Stimulated activated CD8-positive, alpha-beta memory T cell treated with anti-CD3 and anti-CD28 coated beads, Interleukin-2, amount 100 ng/mL, for 48 hours (primary cell): ENCODE data around the gene ATG4D.
A peak's percentile ranks its signal among the peaks of the same experiment; 100 is the strongest.
"Not testable (repeated sequence)": the region's sequence is repeated elsewhere in the genome, so short reads cannot be mapped to it uniquely, and the experiment has no call there.

ENCODE experiments used
- DNase-seq, 2 donors: peaks; one replicate each; pipeline ENCODE4 v3.0.0-alpha.2; 2020; ENCODE audit warnings: low read depth in 2 of 2

Gene ATG4D

DNA sequence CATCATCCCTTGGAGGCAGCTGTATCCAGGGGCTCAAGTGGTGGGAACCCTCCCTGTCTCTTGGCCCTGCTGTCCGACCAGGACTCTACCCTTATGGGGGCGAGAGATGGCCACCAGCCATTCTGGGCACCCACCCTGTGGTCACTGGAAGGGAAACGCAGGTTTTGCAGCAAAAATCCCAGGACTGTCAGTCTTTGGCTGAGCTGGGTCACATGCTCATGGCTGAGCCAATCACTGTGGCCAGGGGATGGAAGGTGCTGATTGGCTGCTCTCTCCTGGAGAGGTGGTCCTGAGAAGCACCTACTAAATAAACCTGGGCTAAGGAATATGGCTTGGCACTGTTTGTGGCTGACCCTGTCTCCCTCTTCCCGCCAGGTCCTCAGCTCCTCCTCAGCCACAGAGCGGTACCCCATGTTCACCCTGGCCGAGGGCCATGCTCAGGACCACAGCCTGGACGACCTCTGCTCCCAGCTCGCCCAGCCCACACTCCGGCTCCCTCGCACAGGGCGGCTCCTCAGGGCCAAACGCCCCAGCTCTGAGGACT is 8.9 kb downstream of the ATG4D start:
- DNase-seq: no peak

DNA sequence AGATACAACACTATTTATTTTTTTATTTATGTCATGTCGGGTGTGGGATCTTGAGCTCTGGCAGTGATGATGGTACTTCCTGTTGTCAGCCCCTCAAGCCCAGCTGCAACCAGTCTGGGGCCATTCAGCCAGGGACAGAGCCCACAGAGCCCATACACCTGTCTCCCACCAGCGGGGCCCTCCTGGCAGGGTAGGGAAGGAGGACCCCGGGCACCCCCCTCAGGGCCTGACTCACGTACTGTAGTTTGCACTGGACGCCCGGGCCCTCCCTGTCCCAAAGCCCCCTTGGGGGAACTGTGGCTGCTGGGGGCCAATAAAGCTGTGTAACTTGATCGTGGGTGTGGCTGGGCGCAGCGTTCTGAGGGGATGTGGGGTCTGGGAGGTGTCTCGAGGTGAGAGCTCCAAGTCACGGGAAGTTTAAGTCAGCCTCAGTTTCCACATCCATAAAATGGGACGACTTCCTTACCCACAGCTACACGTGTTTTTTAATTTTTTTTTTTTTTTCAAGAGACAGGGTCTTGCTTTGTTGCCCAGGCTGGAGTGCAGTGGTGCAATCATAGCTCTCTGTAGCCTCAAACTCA is 9.5 kb downstream of the ATG4D start:
- DNase-seq: no peak

DNA sequence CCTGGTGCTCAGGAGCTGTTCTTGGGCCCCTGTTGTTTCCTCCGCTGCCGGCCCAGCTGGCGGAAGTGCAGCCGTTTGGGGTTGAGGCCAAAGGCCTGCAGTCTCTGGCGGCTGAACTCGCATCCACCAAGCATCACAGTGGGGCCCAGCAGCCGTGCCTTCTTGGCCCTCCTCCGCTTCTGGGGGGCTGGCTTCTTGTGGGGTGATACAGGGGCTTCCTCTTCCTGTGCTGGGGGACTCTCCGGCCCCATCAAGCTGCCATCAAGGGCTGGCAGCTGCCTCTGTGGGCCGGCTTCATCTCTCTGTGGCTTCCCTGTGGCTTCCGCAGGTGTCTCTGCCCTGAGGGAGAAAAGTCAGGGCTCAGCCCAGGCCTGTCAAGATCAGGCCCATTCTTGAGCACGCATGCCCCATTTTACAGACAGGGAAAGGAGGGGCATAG is 10.3 kb downstream of the ATG4D start:
- no peak for DNase-seq

DNA sequence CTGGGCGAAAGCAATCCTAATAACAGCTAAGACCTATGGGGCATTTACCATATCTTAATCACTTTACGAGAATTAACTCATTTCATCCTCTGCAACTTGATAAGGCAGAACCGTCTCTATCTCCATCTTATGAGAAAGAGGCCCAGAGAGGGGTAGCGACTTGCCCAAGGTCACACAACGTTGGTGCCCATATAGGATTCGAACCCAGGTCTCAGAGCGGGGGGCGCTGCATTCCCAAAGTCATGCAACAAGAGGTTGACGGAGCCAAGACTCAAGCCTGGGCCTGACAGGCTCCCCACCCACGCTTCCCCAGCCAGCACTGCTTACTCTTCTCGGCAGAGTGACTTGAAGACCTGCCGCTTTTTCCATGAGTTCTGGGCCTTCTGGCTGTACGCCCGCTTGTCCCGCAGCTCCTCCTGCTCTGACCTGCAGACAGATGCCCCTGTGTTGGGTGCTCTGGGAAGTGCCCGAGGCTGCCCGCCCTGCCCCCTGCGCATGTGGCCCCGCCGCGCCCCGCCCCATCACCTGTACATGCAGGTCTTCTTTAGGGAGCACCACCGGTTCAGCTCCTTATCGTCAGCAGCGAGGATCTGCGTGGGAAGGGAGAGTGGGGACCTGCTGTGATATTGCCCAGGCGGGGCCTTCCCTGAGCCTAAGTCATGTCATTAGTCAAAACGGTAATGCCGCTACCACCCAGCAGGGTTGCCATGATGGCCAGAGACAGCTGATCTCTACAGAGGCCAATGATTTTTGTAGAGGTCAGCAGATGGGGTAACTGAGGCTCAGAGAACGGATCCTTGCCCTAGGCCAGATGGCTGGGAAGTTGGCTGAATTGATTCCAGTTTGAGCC is 11.3 kb downstream of the ATG4D start:
- no peak for DNase-seq

- no peak for DNase-seq
Observed at GRCh38 chr19:10555610-10555973, 11.9 kb downstream of the ATG4D start.

GRCh38 chr19:10557603-10558197 is 14.0 kb downstream of the ATG4D start:
- no peak for DNase-seq

DNA sequence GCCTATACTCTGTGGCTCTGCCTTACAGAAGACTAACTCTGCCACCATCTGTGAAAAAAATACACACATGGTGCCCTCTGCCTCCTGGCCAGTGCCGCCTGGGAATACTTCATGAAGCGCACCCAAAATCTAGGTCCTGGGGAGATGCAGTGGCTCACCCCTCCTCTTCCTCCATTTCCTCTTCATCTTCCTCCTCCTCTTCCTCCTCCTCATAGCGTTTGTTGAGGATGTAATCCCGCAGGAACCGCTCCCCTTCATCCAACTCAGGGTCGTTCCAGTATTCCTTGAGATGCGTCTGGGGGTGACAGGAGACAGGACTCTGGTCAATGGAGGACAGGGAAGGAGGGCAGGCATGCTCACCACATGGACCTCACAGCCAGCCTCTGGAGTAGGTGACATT is 16.4 kb downstream of the ATG4D start:
- no peak for DNase-seq

- DNase-seq: no peak
Observed at GRCh38 chr19:10562609-10563008, 18.9 kb downstream of the ATG4D start.

DNA sequence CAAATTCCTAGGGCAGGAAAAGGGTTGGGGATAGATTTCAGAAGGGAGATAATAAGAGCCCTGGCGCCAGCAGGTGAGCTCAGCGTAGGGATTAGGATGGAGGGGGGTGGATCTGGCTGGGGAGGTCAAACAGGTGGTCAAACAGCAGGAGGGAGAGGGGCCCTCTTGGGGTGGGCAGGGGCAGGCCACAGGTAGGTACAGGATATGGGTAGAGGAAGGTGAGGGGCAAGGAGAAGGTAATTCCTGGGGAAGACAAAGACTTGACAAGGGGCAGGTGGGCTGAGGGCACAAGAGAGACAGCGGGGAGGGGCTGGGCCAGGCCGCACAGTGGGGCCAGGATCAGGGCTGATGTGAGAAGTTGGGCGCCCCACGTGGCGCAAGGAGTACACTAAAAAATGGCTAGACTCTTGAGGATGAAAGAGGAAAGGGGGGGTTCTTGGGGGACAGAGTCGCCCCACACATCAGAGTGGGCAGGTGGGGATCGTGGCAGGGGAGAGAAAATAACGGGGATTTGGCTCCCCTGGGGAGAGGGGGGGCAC is 21.4 kb downstream of the ATG4D start:
- DNase-seq: no peak

- DNase-seq: peak; percentile 99
Observed at GRCh38 chr19:10565567-10566407, 22.1 kb downstream of the ATG4D start, which contains the start of gene KRI1. KRI1 (minus strand) TSS chr19:10566010; CDS start chr19:10565999, 11 bp downstream.

GRCh38 chr19:10566408-10566657 is 22.6 kb downstream of the ATG4D start:
- DNase-seq: no peak

DNA sequence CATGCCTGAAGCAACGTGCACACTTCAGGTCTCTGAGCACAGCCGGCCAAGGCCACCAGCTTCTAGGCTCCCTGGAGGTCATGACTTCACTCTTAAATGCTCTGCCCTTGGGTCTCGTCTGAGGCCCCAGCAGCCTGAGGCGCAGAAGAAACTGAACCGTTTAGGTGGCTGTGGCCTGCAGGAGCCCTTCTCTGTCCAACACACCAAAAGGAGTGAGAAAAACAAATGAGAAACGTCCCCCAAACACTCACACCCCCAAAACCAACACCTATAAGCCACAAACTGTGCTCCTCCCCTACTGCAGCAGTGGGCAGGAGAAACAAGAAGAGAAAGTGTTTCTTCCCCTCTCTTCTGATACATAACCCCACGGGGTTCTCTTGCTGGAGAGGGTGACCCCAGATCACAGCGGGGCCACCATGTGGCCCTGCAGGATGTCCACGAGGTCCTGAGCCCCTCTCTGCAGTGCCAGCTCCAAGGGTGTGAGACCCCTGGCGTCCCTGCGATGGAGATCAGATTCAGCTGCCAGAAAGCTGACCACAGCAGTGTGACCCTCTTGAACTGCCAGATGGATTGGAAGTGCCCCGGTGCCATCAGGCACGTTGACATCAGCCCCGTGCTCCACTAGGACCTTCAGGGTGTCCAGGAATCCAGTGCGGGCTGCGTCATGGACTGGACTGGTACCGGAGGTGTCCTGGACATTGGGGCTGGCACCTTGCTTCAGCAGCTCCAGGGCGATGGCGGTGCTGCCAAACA is 23.1 kb downstream of the ATG4D start:
- no peak for DNase-seq

DNA sequence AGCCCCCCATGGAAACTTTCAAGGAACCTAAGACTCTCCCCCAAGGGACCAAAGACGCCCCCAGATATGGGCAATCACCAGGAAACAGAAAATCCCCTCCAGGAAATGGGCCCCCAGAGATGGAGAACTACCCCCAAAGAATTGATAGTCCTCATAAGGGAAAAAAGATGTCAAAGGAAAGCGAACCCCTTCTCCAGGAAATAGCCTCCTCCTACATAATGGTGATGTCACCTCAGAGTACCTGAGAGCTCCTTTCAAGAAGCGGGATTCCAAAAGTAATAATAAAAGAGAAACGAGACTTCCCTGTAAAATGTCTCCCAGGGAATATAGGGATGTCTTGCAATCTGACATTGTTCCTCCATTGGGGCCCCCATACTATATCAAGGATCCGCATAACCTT is 24.0 kb downstream of the ATG4D start:
- no peak for DNase-seq

DNA sequence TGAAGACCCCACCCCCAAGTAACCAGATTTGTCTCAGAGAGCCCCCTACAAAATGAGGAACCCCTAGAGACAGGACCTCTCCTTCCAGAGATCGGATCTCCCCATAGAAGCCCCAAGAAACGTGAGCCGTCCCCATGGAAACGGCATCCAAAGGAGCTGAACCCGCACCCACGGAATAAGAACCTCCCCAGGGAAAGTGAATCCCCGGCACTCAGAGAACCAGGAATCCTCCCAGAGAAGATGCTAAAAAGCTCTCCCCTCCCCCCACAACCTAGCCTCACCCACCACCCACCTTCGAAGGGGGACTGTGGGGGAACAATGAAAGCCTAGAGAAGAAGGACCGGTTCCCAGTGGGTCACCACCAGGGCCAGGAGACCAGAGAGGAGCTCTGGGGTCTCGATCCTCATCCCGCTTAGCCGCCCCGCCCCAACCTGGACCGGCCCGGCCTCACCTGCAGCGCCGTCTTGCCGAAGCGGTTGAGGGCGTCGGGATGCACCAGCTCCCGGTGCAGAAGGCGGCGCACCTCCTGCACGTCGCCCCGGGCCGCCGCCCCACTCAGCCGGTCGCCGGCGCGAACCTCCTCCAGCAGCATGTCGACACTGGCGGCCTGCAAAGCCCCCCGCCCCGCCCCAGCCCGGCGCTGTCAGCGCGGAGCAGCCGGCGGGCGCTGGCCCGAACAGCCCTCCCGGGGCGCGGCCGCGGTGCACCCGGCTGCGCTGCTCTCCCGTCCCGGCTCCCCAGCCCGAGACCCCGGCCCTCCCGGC is 24.5 kb downstream of the ATG4D start:
- peak; percentile 51 to 55 for DNase-seq

DNA sequence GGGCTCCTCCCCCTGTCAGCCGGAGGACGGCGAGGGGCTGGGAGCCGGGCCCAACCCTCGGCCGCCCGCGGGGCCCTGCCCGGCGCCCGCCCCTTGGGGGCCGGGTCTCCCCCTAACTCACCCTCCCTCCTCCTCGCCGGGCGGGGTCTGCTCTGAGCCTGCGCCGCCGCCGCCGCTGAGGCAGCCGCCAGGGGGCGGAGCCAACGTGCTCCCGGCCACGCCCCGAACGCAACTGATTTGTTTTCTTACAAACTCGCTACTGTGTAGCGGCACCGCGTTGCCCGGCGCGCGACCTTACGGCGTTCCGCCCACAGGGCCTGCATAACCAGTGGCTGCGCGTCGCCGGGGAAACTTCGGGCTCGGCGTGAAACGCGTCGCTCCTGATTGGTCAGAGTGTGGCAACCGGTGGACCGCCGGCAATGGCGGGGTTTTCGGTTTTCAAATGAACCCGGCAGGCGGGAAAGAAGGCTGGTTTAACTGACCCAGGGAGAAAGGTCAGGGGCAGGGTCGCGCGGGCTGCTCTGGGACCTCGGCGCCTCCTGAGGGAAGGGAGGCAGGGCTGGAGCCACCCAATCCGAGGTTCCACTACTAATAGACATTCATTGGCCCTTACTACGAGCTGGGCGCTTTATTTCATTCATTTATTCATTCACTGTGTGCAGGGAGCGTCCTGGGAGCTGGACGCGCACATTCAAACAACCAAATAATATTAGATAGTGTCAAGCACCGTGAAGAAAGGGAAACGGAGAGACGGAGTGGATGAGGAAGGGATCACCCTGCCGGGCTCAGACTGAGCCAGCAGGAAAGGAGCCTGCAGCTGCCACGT is 25.3 kb downstream of the ATG4D start, which contains the start of gene CDKN2D:
TSS of gene CDKN2D (minus strand) at position 154 of the 826 bp plus-strand sequence. CDS start 326 bp downstream, outside the sequence.
- DNase-seq: peak; percentile 100

- not testable (repeated sequence) for DNase-seq
Observed at GRCh38 chr19:10573793-10574192, 30.1 kb downstream of the ATG4D start.

- DNase-seq: no peak
Observed at GRCh38 chr19:10574462-10574861, 30.8 kb downstream of the ATG4D start.

- no peak for DNase-seq
Observed at GRCh38 chr19:10575011-10575716, 31.5 kb downstream of the ATG4D start.

DNA sequence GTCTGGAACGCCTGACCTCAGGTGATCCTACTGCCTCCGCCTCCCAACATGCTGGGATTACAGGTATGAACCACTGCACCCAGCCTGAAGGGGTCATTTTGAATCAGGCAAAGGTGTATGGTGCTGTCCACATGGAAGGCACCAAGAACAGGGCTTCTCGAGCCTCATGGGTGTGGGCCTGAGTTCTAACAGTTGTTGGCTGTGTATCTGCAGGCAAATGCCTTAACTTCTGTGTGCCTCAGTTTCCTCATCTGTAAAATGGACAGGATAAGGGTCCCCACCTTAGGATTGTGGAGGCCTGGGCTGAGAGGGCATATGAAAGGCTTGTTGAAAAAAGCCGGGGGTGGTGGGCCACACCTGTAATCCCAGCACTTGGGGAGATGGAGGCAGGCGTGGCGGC is 34.2 kb downstream of the ATG4D start:
- DNase-seq: no peak
